HG02943 (cell line): ENCODE measurements around the gene DENND6B.

Experiments
- ATAC-seq: cut with Tn5 transposase; IDR thresholded peaks from one replicate; pipeline ENCODE4 v1.9.1; 2021; ENCODE audit warnings: mild to moderate bottlenecking, low read depth, moderate library complexity; ENCODE audit not compliant: unreplicated experiment

The DENND6B gene

GRCh38 chr22:50289942-50290630, 36.7 kb downstream of the DENND6B start:
- no peak for ATAC-seq

- ATAC-seq: no peak
Observed at GRCh38 chr22:50289151-50289941, 37.5 kb downstream of the DENND6B start.

GRCh38 chr22:50287731-50288130, 39.1 kb downstream of the DENND6B start:
- ATAC-seq: no peak

- ATAC-seq: no peak
Observed at GRCh38 chr22:50286701-50287318, 40.0 kb downstream of the DENND6B start.

- no peak for ATAC-seq
Observed at GRCh38 chr22:50286275-50286674, 40.5 kb downstream of the DENND6B start.

GRCh38 chr22:50285568-50286229, 41.1 kb downstream of the DENND6B start:
- ATAC-seq: no peak

- no peak for ATAC-seq
Observed at GRCh38 chr22:50284479-50284878, 42.3 kb downstream of the DENND6B start.

- ATAC-seq: no peak
Observed at GRCh38 chr22:50283821-50284220, 43.0 kb downstream of the DENND6B start.

- no peak for ATAC-seq
Observed at GRCh38 chr22:50282361-50283155, 44.3 kb downstream of the DENND6B start.

GRCh38 chr22:50281957-50282356, 44.9 kb downstream of the DENND6B start:
- no peak for ATAC-seq

- ATAC-seq: no peak
Observed at GRCh38 chr22:50281384-50281760, 45.4 kb downstream of the DENND6B start.

- ATAC-seq: no peak
Observed at GRCh38 chr22:50280708-50281383, 46.0 kb downstream of the DENND6B start.

- no peak for ATAC-seq
Observed at GRCh38 chr22:50280022-50280707, 46.6 kb downstream of the DENND6B start.

- ATAC-seq: no peak
Observed at GRCh38 chr22:50278956-50279619, 47.7 kb downstream of the DENND6B start.

- no peak for ATAC-seq
Observed at GRCh38 chr22:50278461-50278860, 48.4 kb downstream of the DENND6B start.

- no peak for ATAC-seq
Observed at GRCh38 chr22:50277761-50278160, 49.1 kb downstream of the DENND6B start.

GRCh38 chr22:50276143-50276542, 50.7 kb downstream of the DENND6B start:
- peak; percentile 59 for ATAC-seq

GRCh38 chr22:50275181-50276055, 51.4 kb downstream of the DENND6B start:
- no peak for ATAC-seq
